GM23338 (cell line): ENCODE results near the gene AKAP13. TPM values are rescaled to one million over a fixed set of nuclear protein-coding genes. Genes with fewer than 3 reads are reported as not detected.

ENCODE experiments used
- ATAC-seq: fragments of 200-7000 bp; cut with Tn5 transposase; 3 replicates; pipeline ENCODE4 v1.9.1; 2020
- DNase-seq: peaks from one replicate; pipeline ENCODE4 v3.0.0-alpha.2; 2015; ENCODE audit warnings: low spot score
- H2AFZ ChIP-seq: fragments of 200-600 bp; sonication (generic); 2 replicates; pipeline ENCODE4 v1.8.0; 2016; ENCODE audit warnings: antibody characterized with exemption, mild to moderate bottlenecking, moderate library complexity
- H3F3A ChIP-seq: fragments of 200-600 bp; sonication (generic); replicated peaks from 2 replicates; pipeline ENCODE4 v1.8.0; 2017; ENCODE audit warnings: antibody characterized with exemption, mixed run types, low read depth
- H3K27ac ChIP-seq: fragments of 200-600 bp; sonication (generic); 2 replicates; pipeline ENCODE4 v1.6.1; 2016; ENCODE audit warnings: low read depth
- H3K27me3 ChIP-seq: fragments of 200-600 bp; sonication (generic); 2 replicates; pipeline ENCODE4 v1.8.0; 2016; ENCODE audit warnings: mild to moderate bottlenecking, mixed run types, moderate library complexity; ENCODE audit not compliant: insufficient read depth
- H3K36me3 ChIP-seq: fragments of 200-600 bp; sonication (generic); 2 replicates; pipeline ENCODE4 v1.8.0; 2016; ENCODE audit warnings: mild to moderate bottlenecking; ENCODE audit not compliant: insufficient read depth
- H3K4me1 ChIP-seq: fragments of 200-600 bp; sonication (generic); 2 replicates; pipeline ENCODE4 v1.8.0; 2016; ENCODE audit warnings: mild to moderate bottlenecking, moderate library complexity; ENCODE audit not compliant: insufficient read depth
- H3K4me2 ChIP-seq: fragments of 200-600 bp; sonication (generic); 2 replicates; pipeline ENCODE4 v1.7.1; 2017; ENCODE audit warnings: mixed run types
- H3K4me3 ChIP-seq: fragments of 200-600 bp; sonication (generic); 2 replicates; pipeline ENCODE4 v1.6.1; 2016; ENCODE audit warnings: mixed run types
- H3K79me2 ChIP-seq: fragments of 200-600 bp; sonication (generic); replicated peaks from 2 replicates; pipeline ENCODE4 v1.8.0; 2017; ENCODE audit warnings: mild to moderate bottlenecking; ENCODE audit not compliant: insufficient read depth
- H3K9me2 ChIP-seq: fragments of 200-600 bp; sonication (generic); 2 replicates; pipeline ENCODE4 v1.8.0; 2017; ENCODE audit not compliant: insufficient read depth
- H4K20me1 ChIP-seq: fragments of 200-600 bp; sonication (generic); replicated peaks from 2 replicates; pipeline ENCODE4 v1.8.0; 2017; ENCODE audit warnings: mild to moderate bottlenecking; ENCODE audit not compliant: insufficient read depth
- H3K27ac Mint-ChIP-seq: 2 replicates; pipeline ENCODE4 v1.8.0; 2020; ENCODE audit warnings: inconsistent platforms, mild to moderate bottlenecking, moderate library complexity, mixed read lengths
- H3K27me3 Mint-ChIP-seq: 3 replicates; pipeline ENCODE4 v1.8.0; 2022; ENCODE audit warnings: low read depth, mild to moderate bottlenecking, moderate library complexity, mixed read lengths, inconsistent platforms; ENCODE audit not compliant: insufficient read depth, poor library complexity
- H3K36me3 Mint-ChIP-seq: 3 replicates; pipeline ENCODE4 v1.8.0; 2021; ENCODE audit warnings: low read depth, mild to moderate bottlenecking, inconsistent platforms, moderate library complexity, mixed read lengths
- H3K4me1 Mint-ChIP-seq: 3 replicates; pipeline ENCODE4 v1.8.0; 2020; ENCODE audit warnings: mild to moderate bottlenecking, inconsistent platforms, mixed read lengths
- H3K4me3 Mint-ChIP-seq: 3 replicates; pipeline ENCODE4 v1.8.0; 2021; ENCODE audit warnings: moderate library complexity, mild to moderate bottlenecking, inconsistent platforms, mixed read lengths
- H3K9me3 Mint-ChIP-seq: 3 replicates; pipeline ENCODE4 v1.8.0; 2020; ENCODE audit warnings: moderate library complexity, mild to moderate bottlenecking, inconsistent platforms, mixed read lengths
- CREB1 ChIP-seq: fragments of 250-450 bp; sonication (Bioruptor Pico); IDR thresholded peaks from 2 replicates; pipeline ENCODE4 v1.5.0; 2020; ENCODE audit warnings: low read depth, mild to moderate bottlenecking, moderate library complexity
- CTCF ChIP-seq, 2 experiments: fragments of 200-600 bp in 1 of 2; sonication (generic) in 1 of 2; conservative IDR thresholded peaks; 2 replicates each; pipeline versions ENCODE4 v1.5.1 to v1.6.1; 2016 to 2017; ENCODE audit warnings: antibody characterized with exemption in 2 of 2, low read depth in 2 of 2, mild to moderate bottlenecking in 2 of 2, moderate library complexity in 1 of 2
- ETS1 ChIP-seq: IDR thresholded peaks from 2 replicates; pipeline ENCODE4 v1.6.1; 2016; ENCODE audit warnings: antibody characterized with exemption
- EZH2 ChIP-seq: fragments of 200-600 bp; sonication (generic); IDR thresholded peaks from one replicate; pipeline ENCODE4 v1.8.0; 2017; ENCODE audit warnings: antibody characterized with exemption, mild to moderate bottlenecking, low read depth; ENCODE audit not compliant: unreplicated experiment
- EZH2phosphoT487 ChIP-seq: fragments of 200-600 bp; sonication (generic); IDR thresholded peaks from one replicate; pipeline ENCODE4 v1.8.1; 2018; ENCODE audit warnings: antibody characterized with exemption; ENCODE audit not compliant: unreplicated experiment
- JUNB ChIP-seq: IDR thresholded peaks from one replicate; pipeline ENCODE4 v1.6.1; 2016; ENCODE audit warnings: antibody characterized with exemption; ENCODE audit not compliant: unreplicated experiment
- NANOG ChIP-seq: IDR thresholded peaks from 2 replicates; pipeline ENCODE4 v1.6.1; 2016; ENCODE audit warnings: antibody characterized with exemption, borderline replicate concordance
- POLR2AphosphoS5 ChIP-seq: IDR thresholded peaks from 2 replicates; pipeline ENCODE4 v1.6.1; 2016; ENCODE audit warnings: antibody characterized with exemption, low read depth
- REST ChIP-seq: IDR thresholded peaks from one replicate; pipeline ENCODE4 v1.6.1; 2018; ENCODE audit warnings: antibody characterized with exemption; ENCODE audit not compliant: unreplicated experiment
- ZNF114 ChIP-seq: fragments of 250-450 bp; sonication (Bioruptor Pico); IDR thresholded peaks from 2 replicates; pipeline ENCODE4 v1.5.0; 2020; ENCODE audit warnings: mild to moderate bottlenecking, moderate library complexity
- ZNF331 ChIP-seq: fragments of 250-450 bp; sonication (Bioruptor Pico); IDR thresholded peaks from 2 replicates; pipeline ENCODE4 v1.5.0; 2020; ENCODE audit warnings: low read depth, mild to moderate bottlenecking, moderate library complexity
- polyA plus RNA-seq: library from polyadenylated mRNA; unstranded; fragments of >200 nt; fragmentation: Nextera tagmentation; extraction: Ambion mirVana; gene quantifications from 2 replicates; pipeline ENCODE4 v1.2.1, GENCODE V29; 2016
- total RNA-seq: library from RNA; depleted of rRNA; stranded (reverse); fragments of >200 nt; shearing (Covaris generic); gene quantifications from 2 replicates; pipeline ENCODE4 v1.2.3, GENCODE V29; 2014

Gene AKAP13
- total and polyA plus RNA-seq, 2 experiments from 2014 or later, result 46.2 to 60.7 TPM

GRCh38 chr15:85773249-85773648 lies 392.8 kb downstream of the AKAP13 start:
- H3K27me3 Mint-ChIP-seq, result peaks cover 7% of the 10 kb centered on the region
- peak overlapping the region; percentile 71 for H3K27ac Mint-ChIP-seq

GRCh38 chr15:85773970-85774369 lies 393.6 kb downstream of the AKAP13 start:
- Mint-ChIP-seq H3K36me3 (peaks cover 9% of the 10 kb centered on the region; the same call in 2 of the 3 replicates), H3K27ac (no peak overlapping the region), H3K9me3 (no peaks in the 10 kb centered on the region), H3K4me3 (no peak overlapping the region), H3K27me3 (peaks cover 7% of the 10 kb centered on the region), H3K4me1 (peaks cover 29% of the 10 kb centered on the region)
- H3K27me3 ChIP-seq, result no peaks in the 10 kb centered on the region
- no peak overlapping the region for H3K27ac ChIP-seq
- DNase-seq, result no peak
- no peak overlapping the region for H2AFZ ChIP-seq
- H3K4me1 ChIP-seq, result no peaks in the 10 kb centered on the region; the same call in 1 of the 2 replicates
- no peak overlapping the region for H3K4me3 ChIP-seq
- peaks cover 27% of the 10 kb centered on the region for H4K20me1 ChIP-seq
- ATAC-seq, result no peak
- no peaks in the 10 kb centered on the region for H3K9me2 ChIP-seq
- H3F3A ChIP-seq, result no peaks in the 10 kb centered on the region
- peaks cover 97% of the 10 kb centered on the region for H3K79me2 ChIP-seq
- H3K36me3 ChIP-seq, result no peaks in the 10 kb centered on the region
- H3K4me2 ChIP-seq, result no peak overlapping the region
- no peak for TF ChIP-seq EZH2
- no peak for TF ChIP-seq NANOG
- no peak for TF ChIP-seq ZNF331
- no peak for TF ChIP-seq ETS1
- TF ChIP-seq POLR2AphosphoS5, result no peak
- TF ChIP-seq CREB1 (CRISPR knock-in tag), result no peak
- no peak for TF ChIP-seq CTCF (conservative IDR thresholded peaks at IDR 0.05; ENCODE audit: low read depth in 2 of 2)
- no peak for TF ChIP-seq REST
- no peak for TF ChIP-seq JUNB
- TF ChIP-seq EZH2phosphoT487, result no peak
- no peak for TF ChIP-seq ZNF114 (CRISPR knock-in tag)

More at GRCh38 chr15:85773249-85773648, 392.8 kb downstream of the AKAP13 start:
- peaks cover 19% of the 10 kb centered on the region for H4K20me1 ChIP-seq
- peaks cover 95% of the 10 kb centered on the region for H3K79me2 ChIP-seq
- no peaks in the 10 kb centered on the region for H3K9me2 ChIP-seq
- DNase-seq, result no peak
- Mint-ChIP-seq H3K4me1 (peaks cover 29% of the 10 kb centered on the region), H3K9me3 (no peaks in the 10 kb centered on the region), H3K36me3 (peaks cover 16% of the 10 kb centered on the region; the same call in 2 of the 3 replicates), H3K4me3 (no peak overlapping the region)
- H3K36me3 ChIP-seq, result no peaks in the 10 kb centered on the region
- ATAC-seq, result no peak
- no peak overlapping the region for H2AFZ ChIP-seq
- H3K4me1 ChIP-seq, result no peaks in the 10 kb centered on the region; the same call in 1 of the 2 replicates
- H3F3A ChIP-seq, result no peaks in the 10 kb centered on the region
- no peak for TF ChIP-seq EZH2
- no peak overlapping the region for H3K4me2 ChIP-seq
- no peaks in the 10 kb centered on the region for H3K27me3 ChIP-seq
- no peak overlapping the region for H3K27ac ChIP-seq
- H3K4me3 ChIP-seq, result no peak overlapping the region
